ENCODE measurements around the gene TSN. TPM values are rescaled to one million over a fixed set of nuclear protein-coding genes. Genes with fewer than 3 reads are reported as not detected.

TSN gene
- total and polyA plus RNA-seq, 3 donors (not counting 1 experiment from before 2014, with no cell fraction given), result 31.7 to 62.6 (median 54.0) TPM

Other genes starting within 250 kb of the TSN start
- under 1 TPM in 1 of 2 donors, not detected in 1; under 0.01 TPM for gene RNU4ATAC, start 224.8 kb upstream of the TSN start, total RNA-seq
- not detected for gene RNU4ATAC, start 224.8 kb upstream of the TSN start, polyA plus RNA-seq
- 100 to 1,000 TPM; 112 to 248 TPM for gene CLASP1, start 106.2 kb upstream of the TSN start, total RNA-seq
- gene CLASP1, start 106.2 kb upstream of the TSN start, polyA plus RNA-seq, result 9.7 TPM
- gene NIFK, start 18.8 kb upstream of the TSN start, total RNA-seq, result 10 to 100 TPM; 44.5 to 88.7 TPM
- 27.5 TPM for gene NIFK, start 18.8 kb upstream of the TSN start, polyA plus RNA-seq